Astrocyte (in vitro differentiated cells and primary cell): ENCODE measurements around the gene TOR1A.

ENCODE experiments used
- EZH2 ChIP-seq: IDR thresholded peaks from 2 replicates; pipeline ENCODE4 v1.6.1; 2012; ENCODE audit warnings: mild to moderate bottlenecking, low read length, inconsistent platforms; ENCODE audit not compliant: insufficient read depth
- TF ChIP-seq, protein P1 (sequence below): IDR thresholded peaks from 2 replicates; pipeline ENCODE4 v1.5.1; 2011; ENCODE audit warnings: low read depth, mild to moderate bottlenecking, inconsistent platforms, low read length, moderate library complexity; ENCODE audit not compliant: insufficient read depth

DNA sequence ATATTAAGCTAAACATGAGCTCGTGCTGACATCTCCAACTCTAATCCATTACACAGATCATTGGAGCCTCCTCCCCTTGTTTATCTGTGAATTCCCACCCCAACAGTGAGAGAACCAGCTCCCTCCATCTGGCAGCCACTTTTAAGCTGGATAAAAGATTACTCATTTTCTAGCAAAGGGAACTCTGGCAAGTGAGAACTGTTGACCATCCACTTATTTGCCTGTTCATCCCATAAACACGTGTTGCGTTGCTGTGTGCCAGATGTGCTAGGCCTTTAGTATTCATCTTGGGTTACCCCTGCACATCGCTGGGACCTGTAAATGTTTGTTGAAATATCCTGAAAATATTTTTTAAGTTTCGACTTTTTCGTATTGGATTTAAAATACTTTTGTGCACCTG is 2.4 kb upstream of the TOR1A start:
- TF ChIP-seq, protein P1, sequence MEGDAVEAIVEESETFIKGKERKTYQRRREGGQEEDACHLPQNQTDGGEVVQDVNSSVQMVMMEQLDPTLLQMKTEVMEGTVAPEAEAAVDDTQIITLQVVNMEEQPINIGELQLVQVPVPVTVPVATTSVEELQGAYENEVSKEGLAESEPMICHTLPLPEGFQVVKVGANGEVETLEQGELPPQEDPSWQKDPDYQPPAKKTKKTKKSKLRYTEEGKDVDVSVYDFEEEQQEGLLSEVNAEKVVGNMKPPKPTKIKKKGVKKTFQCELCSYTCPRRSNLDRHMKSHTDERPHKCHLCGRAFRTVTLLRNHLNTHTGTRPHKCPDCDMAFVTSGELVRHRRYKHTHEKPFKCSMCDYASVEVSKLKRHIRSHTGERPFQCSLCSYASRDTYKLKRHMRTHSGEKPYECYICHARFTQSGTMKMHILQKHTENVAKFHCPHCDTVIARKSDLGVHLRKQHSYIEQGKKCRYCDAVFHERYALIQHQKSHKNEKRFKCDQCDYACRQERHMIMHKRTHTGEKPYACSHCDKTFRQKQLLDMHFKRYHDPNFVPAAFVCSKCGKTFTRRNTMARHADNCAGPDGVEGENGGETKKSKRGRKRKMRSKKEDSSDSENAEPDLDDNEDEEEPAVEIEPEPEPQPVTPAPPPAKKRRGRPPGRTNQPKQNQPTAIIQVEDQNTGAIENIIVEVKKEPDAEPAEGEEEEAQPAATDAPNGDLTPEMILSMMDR: no peak
- TF ChIP-seq EZH2: no peak
